Measurements from ENCODE around the gene SYCE3.
"Not testable (repeated sequence)": the region's sequence is repeated elsewhere in the genome, so short reads cannot be mapped to it uniquely, and the experiment has no call there.

The SYCE3 gene
- total RNA-seq: 0 reads per million in 2 donors

- DNase-seq: peak; percentile 93 to 98 (median 95)
These were observed at the start of gene SYCE3 for GRCh38 chr22:50562523-50563412. SYCE3 (minus strand) TSS chr22:50562919; CDS start chr22:50556405, 6,514 bp downstream.

DNA sequence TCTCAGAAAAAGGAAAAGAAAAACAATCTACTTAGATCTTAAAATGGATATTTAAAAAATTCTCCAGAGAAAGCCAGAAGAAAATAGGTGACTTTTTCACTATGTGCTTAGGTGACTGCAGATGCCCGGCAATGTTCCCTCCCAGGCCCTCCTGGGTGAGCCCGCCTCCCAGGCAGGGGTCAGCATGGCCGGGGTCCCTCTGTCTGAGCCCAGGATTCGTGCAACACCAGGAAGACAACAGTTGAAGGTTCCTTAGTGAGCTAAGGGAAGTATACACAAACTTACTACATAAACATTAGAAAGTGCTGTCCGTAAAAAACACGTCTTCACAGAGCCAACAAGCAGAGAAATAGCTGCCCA is 49.4 kb upstream of the SYCE3 start:
- DNase-seq: no peak

- DNase-seq: no peak
These were observed 48.8 kb upstream of the SYCE3 start for GRCh38 chr22:50611341-50612060.

- no peak for DNase-seq
These were observed 47.9 kb upstream of the SYCE3 start for GRCh38 chr22:50610581-50610980.

DNA sequence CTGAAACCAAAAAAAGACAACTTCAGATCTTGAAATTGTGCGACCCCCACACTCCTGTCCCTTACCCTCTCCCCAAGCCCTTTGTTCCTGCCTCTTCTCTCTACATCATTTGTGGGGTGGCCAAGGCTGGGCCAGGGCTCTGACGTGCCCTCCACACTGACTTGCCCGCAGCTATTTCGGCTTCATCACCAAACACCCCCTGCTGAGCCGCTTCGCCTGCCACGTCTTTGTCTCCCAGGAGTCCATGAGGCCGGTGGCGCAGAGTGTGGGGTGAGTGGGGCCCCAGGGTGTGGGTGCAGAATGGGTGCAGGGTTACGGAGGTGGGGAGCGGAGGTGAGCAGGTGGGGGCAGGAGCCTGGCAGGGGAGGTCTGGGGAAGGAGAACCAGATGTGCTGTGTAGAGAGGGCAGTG is 47.3 kb upstream of the SYCE3 start:
- no peak for DNase-seq

DNA sequence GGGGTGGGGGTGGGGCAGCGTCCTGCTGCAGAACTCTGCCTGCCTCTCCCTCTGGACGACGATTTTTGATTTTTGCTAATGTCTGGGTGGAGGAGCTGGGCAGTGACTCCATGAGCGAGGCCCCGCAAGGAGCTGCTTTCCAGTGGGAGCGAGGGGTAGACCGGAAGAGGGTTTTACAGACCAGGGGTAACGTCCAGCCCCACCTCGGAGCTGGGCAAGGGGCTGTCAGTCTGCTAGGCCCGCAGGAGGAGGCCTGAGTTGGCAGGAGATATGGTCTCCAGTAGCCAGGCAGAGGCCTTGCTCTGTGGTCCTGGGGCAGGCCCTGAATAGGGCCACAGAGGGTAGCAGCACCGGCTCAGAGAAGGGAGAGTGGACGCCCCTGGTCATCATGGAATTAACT is 46.9 kb upstream of the SYCE3 start:
- no peak for DNase-seq

DNA sequence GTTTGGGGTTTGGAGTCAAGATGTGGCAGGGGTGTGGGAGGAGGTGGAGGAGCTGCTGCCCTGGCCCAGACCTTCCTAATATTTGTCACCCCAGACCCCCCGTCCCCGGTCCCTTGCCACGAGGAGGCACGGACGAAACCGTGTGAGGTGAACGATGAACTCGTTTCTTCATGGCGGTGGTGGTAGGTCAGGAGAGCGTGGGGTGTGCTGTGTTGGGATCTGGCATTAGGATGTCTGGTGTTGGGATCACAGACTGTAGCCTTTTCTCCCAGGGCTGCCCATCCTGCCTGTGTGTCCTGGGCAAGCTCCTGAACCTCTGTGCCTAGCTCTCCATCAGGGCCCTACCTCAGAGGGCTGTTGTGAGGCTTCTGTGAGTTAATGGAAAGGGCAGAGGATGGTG is 46.3 kb upstream of the SYCE3 start:
- no peak for DNase-seq

DNA sequence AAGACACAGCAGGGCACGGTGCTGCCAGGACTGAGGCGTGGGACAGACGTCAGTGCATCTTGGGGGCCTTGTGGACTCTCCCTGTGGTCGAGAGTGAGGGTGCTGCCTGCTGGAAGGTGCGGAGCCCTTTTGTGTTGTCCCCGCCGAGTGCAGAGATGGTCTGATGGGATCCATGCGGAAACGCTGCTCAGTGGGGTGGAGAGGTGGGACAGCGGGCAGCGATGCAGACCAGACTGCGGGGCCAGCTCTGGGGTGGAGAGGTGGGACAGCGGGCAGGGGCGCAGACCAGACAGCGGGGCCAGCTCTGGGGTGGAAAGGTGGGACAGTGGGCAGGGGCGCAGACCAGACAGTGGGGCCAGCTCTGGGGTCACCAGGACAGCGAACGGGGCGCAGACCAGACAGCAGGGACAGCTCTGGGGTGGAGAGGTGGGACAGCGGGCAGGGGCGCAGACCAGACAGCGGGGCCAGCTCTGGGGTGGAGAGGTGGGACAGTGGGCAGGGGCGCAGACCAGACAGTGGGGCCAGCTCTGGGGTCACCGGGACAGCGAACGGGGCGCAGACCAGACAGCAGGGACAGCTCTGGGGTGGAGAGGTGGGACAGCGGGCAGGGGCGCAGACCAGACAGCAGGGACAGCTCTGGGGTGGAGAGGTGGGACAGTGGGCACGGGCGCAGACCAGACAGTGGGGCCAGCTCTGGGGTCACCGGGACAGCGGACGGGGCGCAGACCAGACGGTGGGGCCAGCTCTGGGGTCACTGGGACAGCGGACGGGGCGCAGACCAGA is 45.5 kb upstream of the SYCE3 start:
- not testable (repeated sequence) for DNase-seq

GRCh38 chr22:50607659-50608020 is 44.9 kb upstream of the SYCE3 start:
- DNase-seq: no peak

- DNase-seq: no peak
These were observed 44.4 kb upstream of the SYCE3 start for GRCh38 chr22:50606946-50607658.

DNA sequence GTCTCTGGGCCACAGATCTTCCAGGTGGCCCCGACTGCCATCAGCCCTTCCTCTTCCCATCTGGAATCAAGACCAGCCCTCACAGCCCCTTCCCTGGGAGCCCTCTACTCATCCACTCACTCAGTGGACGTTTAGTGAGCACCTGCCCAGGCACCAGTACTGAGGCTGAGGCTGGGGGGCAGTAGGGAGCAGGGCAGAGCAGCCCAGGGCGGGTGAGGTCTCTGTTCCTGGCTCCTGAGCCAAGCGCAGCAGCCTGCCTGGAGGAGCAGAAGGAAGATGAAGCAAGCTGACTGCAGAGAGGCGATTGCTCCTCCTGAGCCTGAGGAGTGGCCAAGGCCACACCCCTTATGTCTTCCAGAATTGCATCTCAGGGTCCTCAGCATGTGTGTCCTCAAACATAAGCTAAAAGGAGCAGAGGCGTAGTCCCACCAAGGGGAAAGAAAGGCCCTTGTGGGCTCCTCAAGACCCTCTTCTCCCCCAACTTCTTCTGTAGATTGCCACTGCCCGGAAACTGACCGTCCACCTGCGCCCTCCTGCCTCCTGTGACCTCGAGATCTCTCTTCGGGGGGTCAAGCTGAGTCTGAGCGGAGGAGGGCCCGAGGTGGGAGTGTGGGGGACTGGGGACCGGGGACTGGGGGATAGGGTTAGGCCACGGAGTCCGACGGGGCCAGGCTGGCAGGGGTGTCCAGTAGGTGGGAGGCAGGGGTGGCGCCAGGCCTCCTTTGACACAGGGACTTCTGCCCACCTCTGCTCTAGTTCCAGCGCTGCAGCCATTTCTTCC is 43.6 kb upstream of the SYCE3 start:
- DNase-seq: no peak

DNA sequence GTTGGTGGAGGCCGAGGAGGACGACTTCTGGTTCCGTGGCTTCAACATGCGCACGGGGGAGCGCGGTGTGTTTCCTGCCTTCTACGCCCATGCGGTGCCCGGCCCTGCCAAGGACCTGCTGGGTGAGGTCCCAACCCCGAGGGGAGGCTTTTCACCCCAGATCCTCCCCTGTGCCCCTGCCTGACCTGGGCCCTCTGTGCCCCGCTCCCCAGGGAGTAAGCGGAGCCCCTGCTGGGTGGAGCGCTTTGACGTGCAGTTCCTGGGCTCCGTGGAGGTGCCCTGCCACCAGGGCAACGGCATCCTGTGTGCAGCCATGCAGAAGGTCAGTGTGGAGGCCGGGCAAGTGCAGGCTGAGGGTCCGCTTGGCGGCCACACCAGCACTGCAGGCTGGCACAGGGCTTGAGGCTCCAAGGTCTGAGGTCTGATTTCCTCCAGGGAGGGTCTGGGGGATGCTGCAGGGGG is 42.9 kb upstream of the SYCE3 start:
- DNase-seq: no peak

- no peak for DNase-seq
These were observed 42.4 kb upstream of the SYCE3 start for GRCh38 chr22:50605002-50605612.

DNA sequence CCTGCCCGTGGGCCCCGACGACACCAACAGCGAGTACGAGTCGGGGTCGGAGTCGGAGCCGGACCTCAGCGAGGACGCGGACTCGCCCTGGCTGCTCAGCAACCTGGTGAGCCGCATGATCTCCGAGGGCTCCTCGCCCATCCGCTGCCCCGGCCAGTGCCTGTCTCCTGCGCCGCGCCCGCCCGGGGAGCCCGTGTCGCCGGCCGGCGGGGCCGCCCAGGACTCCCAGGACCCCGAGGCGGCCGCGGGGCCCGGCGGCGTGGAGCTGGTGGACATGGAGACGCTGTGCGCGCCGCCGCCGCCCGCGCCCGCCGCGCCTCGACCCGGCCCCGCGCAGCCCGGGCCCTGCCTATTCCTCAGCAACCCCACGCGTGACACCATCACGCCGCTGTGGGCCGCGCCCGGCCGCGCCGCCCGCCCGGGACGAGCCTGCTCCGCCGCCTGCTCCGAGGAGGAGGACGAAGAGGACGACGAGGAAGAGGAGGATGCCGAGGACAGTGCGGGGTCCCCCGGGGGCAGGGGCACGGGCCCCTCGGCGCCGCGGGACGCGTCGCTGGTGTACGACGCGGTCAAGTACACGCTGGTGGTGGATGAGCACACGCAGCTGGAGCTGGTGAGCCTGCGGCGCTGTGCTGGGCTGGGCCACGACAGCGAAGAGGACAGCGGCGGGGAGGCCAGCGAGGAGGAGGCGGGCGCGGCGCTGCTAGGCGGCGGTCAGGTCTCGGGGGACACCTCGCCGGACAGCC is 41.7 kb upstream of the SYCE3 start:
- DNase-seq: no peak

- peak in 1 of 5 experiments; percentile 23 for DNase-seq
These were observed 41.0 kb upstream of the SYCE3 start for GRCh38 chr22:50603511-50604255.

DNA sequence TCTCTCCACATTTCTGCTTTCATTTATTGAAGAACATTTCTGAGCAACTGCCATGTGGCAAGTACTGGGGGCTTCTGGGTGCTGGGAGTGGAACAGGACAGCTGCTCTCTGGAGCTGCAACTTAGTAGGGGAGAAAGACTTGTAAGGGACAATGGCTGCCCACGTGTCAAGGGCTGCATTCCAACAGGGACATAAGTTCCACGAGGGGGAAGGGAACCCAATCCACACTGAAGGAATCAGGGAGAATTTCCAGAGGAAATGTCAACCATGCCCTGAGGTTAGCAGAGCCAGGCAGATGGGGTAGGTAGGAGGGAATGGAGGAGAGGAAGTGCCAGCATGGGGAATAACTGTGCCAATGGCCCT is 39.6 kb upstream of the SYCE3 start:
- no peak for DNase-seq

GRCh38 chr22:50601669-50602337 is 39.1 kb upstream of the SYCE3 start:
- DNase-seq: no peak

GRCh38 chr22:50600967-50601668 is 38.4 kb upstream of the SYCE3 start:
- DNase-seq: no peak

DNA sequence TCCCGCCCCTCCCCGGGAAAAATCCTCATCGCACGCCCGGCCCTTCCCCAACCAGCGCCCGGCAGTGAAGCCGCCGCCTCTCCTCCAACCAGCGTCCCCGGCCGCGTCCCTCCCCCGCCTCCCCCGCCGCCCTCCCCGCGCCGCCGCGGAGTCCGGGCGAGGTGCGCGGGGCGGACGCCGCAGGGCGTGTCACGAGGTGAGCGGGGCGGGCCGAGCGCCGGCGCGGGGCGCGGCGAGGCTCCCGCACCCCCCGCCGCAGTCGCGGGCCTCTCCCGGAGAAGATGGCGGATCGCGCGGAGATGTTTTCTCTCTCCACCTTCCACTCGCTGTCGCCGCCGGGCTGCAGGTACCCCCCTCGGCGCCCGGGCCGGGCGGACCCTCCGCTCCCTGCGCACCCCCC is 37.8 kb upstream of the SYCE3 start, which contains the start of gene MAPK8IP2:
Gene MAPK8IP2 (plus strand): TSS at position 256 of the 400 bp plus-strand sequence. CDS start 26 bp downstream, at position 282.
- no peak for DNase-seq

Data from T-helper 2 cell (primary cell).